ENCODE results near the gene PDE2A.

GRCh38 chr11:72636376-72636775 is 37.8 kb downstream of the PDE2A start:
- TF ChIP-seq POLR2A (IDR thresholded peaks at IDR 0.05) = no peak
- TF ChIP-seq CTCF (IDR thresholded peaks at IDR 0.05) = no peak

All from lower leg skin (tissue), 3 donors.